Gastroesophageal sphincter (tissue), 3 donors: Measurements from ENCODE around the gene SESN2.

Source experiments
- CTCF ChIP-seq, 4 experiments: fragments of 200-600 bp in 2 of 4; fragments of 450-650 bp in 2 of 4; sonication (generic) in 1 of 4; IDR thresholded peaks; one replicate each; pipeline ENCODE4 v1.5.1; 2017 to 2019; ENCODE audit warnings: antibody characterized with exemption in 4 of 4, mild to moderate bottlenecking in 2 of 4, moderate library complexity in 2 of 4
- EP300 ChIP-seq: sonication (generic); formaldehyde crosslinking; IDR thresholded peaks from one replicate; pipeline ENCODE4 v1.6.1; 2017; ENCODE audit warnings: antibody characterized with exemption, mild to moderate bottlenecking
- POLR2A ChIP-seq, 2 donors: fragments of 450-650 bp; IDR thresholded peaks; one replicate each; pipeline ENCODE4 v1.6.1; 2017; ENCODE audit warnings: antibody characterized with exemption in 2 of 2, mild to moderate bottlenecking in 2 of 2, moderate library complexity in 1 of 2
- POLR2AphosphoS5 ChIP-seq: sonication (generic); formaldehyde crosslinking; IDR thresholded peaks from one replicate; pipeline ENCODE4 v1.6.1; 2017; ENCODE audit warnings: antibody characterized with exemption

- TF ChIP-seq CTCF (IDR thresholded peaks at IDR 0.05), result no peak
- TF ChIP-seq EP300, result no peak
- no peak for TF ChIP-seq POLR2AphosphoS5
- TF ChIP-seq POLR2A (IDR thresholded peaks at IDR 0.05), result no peak
Observed at GRCh38 chr1:28313702-28314546, 54.6 kb downstream of the SESN2 start.
